Right lobe of liver (tissue), 6 donors: Measurements from ENCODE around the gene TRMT13. TPM values are rescaled to one million over a fixed set of nuclear protein-coding genes. Genes with fewer than 3 reads are reported as not detected.

Experiments used
- ATAC-seq, 4 donors: fragments of 200-7000 bp; cut with Tn5 transposase; one replicate each; pipeline ENCODE4 v1.9.1; 2020; ENCODE audit warnings: mild to moderate bottlenecking in 4 of 4, moderate library complexity in 4 of 4
- DNase-seq, 3 donors: peaks; one replicate each; pipeline ENCODE4 v3.0.0-alpha.2; 2020
- H3K27ac ChIP-seq, 3 donors: fragments of 200-600 bp; one replicate each; pipeline ENCODE4 v1.8.0; 2022
- H3K27me3 ChIP-seq, 2 donors: fragments of 200-600 bp; one replicate each; pipeline ENCODE4 v1.8.0; 2022
- H3K36me3 ChIP-seq, 4 donors: fragments of 200-600 bp; sonication (generic) in 1 of 4; one replicate each; pipeline versions ENCODE4 v1.5.1 to v1.8.0; 2017 to 2022; ENCODE audit warnings: control low read depth in 1 of 4
- H3K4me1 ChIP-seq, 4 donors: fragments of 200-600 bp; sonication (generic) in 1 of 4; one replicate each; pipeline versions ENCODE4 v1.5.1 to v1.8.0; 2017 to 2022; ENCODE audit warnings: control low read depth in 1 of 4
- H3K4me3 ChIP-seq, 3 donors: fragments of 200-600 bp; one replicate each; pipeline ENCODE4 v1.8.0; 2022
- H3K9me3 ChIP-seq, 4 donors: fragments of 200-600 bp; sonication (generic) in 1 of 4; one replicate each; pipeline versions ENCODE4 v1.5.1 to v1.8.0; 2017 to 2022; ENCODE audit warnings: control low read depth in 1 of 4
- POLR2A ChIP-seq: fragments of 450-650 bp; IDR thresholded peaks from one replicate; pipeline ENCODE4 v1.6.1; 2017; ENCODE audit warnings: antibody characterized with exemption, mild to moderate bottlenecking
- WGBS: methylation state at CpG from one replicate; pipeline ENCODE4 v1.1.6; 2018; ENCODE audit warnings: low coverage, low lambda C conversion rate; ENCODE audit not compliant: insufficient coverage; ENCODE audit errors: missing lambda C conversion rate; 5-methylcytosine and 5-hydroxymethylcytosine counted together
- intact Hi-C, 2 donors: fragments of 100-400 bp; cut with DNase I; formaldehyde crosslinking; loops; one replicate each; pipeline versions ENCODE4 v1.11.2 to v1.14.1; 2022
- total RNA-seq, 6 experiments: library from RNA; depleted of rRNA in 2 of 6; stranded (reverse); fragments of >200 nt in 2 of 6; fragmentation: NEBNext Ultra II Directional in 3 of 6; extraction: Animal tissue kit (Norgen Biotek cat#: 25700) in 3 of 6; gene quantifications; one replicate each; pipeline versions ENCODE4 v1.1.0 to v1.2.4, GENCODE V29; 2016 to 2023
- TF ChIP-seq, protein P1 (sequence below), 4 donors: fragments of 200-600 bp in 3 of 4; fragments of 450-650 bp in 1 of 4; IDR thresholded peaks; one replicate each; pipeline versions ENCODE4 v1.5.1 to v1.8.0; 2016 to 2022; ENCODE audit warnings: antibody characterized with exemption in 4 of 4, mild to moderate bottlenecking in 2 of 4
- donor health status: DM: no; HTN: yes; CAD: no.
- donor health status: DM: no; HTN: no; CAD: no.
- donor health status: DM: no; HTN: no; CAD: no.
- donor health status: DM: no; HTN: yes; CAD: no.
- donor health status: DM: no; HTN: yes; CAD: no.

TRMT13 gene
- total RNA-seq, 6 experiments from 2014 or later: 4.9 to 12.1 (median 6.9) TPM

DNA sequence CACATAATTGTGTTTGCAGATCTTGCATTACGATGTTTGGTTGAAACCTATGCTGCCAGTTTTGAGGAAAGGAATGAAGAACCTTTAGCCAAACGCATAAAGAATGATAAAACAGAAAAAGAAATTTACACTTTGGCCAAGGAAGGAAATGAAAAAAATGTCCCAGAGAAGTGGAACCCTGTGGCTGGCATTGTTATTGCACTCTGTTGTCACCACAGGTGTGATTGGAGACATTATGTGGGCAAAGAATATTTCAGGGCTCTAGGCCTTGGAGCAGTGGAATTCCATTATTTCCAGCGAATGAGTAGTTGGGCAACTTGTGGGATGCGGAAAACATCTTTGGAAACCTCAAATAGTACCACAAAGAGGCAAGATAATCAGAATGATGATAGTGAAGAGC, 14.9 kb downstream of the TRMT13 start:
- intact Hi-C loops: no loop called here
- Histone ChIP-seq H3K4me3 (no peak overlapping the region), H3K4me1 (no peaks in the 10 kb centered on the region), H3K9me3 (no peaks in the 10 kb centered on the region), H3K27ac (no peak overlapping the region), H3K27me3 (no peaks in the 10 kb centered on the region), H3K36me3 (peaks cover 0 to 64% (median 22%) of the 10 kb centered on the region in 4 donors)
- DNase-seq: no peak
- WGBS: 92% methylated on average over 4 of the region's 4 CpGs
- TF ChIP-seq, protein P1, sequence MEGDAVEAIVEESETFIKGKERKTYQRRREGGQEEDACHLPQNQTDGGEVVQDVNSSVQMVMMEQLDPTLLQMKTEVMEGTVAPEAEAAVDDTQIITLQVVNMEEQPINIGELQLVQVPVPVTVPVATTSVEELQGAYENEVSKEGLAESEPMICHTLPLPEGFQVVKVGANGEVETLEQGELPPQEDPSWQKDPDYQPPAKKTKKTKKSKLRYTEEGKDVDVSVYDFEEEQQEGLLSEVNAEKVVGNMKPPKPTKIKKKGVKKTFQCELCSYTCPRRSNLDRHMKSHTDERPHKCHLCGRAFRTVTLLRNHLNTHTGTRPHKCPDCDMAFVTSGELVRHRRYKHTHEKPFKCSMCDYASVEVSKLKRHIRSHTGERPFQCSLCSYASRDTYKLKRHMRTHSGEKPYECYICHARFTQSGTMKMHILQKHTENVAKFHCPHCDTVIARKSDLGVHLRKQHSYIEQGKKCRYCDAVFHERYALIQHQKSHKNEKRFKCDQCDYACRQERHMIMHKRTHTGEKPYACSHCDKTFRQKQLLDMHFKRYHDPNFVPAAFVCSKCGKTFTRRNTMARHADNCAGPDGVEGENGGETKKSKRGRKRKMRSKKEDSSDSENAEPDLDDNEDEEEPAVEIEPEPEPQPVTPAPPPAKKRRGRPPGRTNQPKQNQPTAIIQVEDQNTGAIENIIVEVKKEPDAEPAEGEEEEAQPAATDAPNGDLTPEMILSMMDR (IDR thresholded peaks at IDR 0.05): no peak
- no peak for TF ChIP-seq POLR2A
- ATAC-seq: no peak

DNA sequence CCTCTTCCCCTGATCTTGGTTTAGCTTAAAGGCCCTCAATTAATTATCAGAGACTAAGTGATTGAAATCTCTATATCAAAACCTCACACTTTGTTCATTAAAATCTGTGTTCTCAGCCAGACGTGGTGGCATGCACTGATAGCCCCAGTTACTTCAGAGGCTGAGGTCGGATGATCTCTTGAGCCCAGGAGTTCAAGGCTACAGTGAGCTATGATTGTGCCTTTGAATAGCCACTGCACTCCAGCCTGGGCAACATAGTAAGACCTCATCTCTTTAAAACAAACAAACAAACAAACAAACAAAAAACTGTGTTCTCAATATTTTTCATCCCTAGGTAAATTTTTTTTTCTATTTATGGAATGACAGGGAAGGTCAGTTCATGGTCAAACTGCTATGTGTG, 18.7 kb downstream of the TRMT13 start:
- ATAC-seq (no peak), DNase-seq (no peak)
- Histone ChIP-seq H3K4me1 (no peaks in the 10 kb centered on the region), H3K36me3 (peaks cover 0 to 31% (median 7%) of the 10 kb centered on the region in 4 donors), H3K4me3 (no peak overlapping the region), H3K27ac (no peak overlapping the region), H3K9me3 (no peaks in the 10 kb centered on the region), H3K27me3 (no peaks in the 10 kb centered on the region)
- TF ChIP-seq POLR2A: no peak
- TF ChIP-seq, protein P1 (IDR thresholded peaks at IDR 0.05): no peak
- intact Hi-C loops: no loop called here
- WGBS: 40% methylated on average over 2 of the region's 2 CpGs

DNA sequence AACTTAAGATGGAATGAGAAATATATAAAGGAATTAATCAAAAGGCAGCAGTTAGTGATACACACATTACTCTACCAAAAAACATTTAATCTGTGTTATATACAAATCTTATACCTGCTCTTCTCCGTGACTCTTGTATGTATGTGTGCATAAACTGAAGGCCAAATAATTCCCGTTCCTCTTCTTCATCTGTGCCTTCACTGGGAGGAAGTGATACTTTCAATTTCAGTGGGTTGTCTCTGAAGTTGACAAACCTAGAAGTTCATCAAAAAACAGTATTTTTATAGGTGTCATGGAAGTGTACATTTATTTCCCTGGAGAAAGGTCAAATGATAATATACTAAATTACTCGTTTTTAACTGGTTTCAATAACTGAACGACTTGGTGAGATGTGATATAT, 19.3 kb downstream of the TRMT13 start:
- ATAC-seq: no peak
- no peak overlapping the region for H3K27ac ChIP-seq
- DNase-seq: no peak
- intact Hi-C loops: no loop called here
- peaks cover 0 to 25% (median 6%) of the 10 kb centered on the region in 4 donors for H3K36me3 ChIP-seq
- H3K9me3 ChIP-seq: no peaks in the 10 kb centered on the region
- WGBS: 74% methylated on average over 4 of the region's 4 CpGs
- TF ChIP-seq, protein P1 (IDR thresholded peaks at IDR 0.05): no peak
- TF ChIP-seq POLR2A: no peak
- no peaks in the 10 kb centered on the region for H3K4me1 ChIP-seq
- no peak overlapping the region for H3K4me3 ChIP-seq
- H3K27me3 ChIP-seq: no peaks in the 10 kb centered on the region

DNA sequence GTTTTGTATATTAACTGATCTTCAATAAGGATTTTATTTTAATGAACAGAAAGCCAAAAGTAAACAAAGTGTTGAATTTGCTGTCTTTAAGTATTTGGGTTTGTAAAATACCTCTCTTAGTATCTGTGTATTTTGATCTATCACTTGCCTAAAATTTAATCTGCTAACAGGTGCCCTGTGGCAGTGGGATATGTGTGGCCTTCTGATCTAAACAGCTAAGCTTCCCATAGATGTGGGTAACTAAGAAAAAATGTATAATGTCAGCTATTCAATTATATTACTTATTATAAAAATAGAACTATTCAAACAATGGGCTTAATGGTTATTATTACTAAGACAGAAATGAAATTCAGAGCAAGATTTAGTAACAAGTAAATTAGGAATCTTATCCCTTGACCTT, 29.9 kb downstream of the TRMT13 start:
- no peaks in the 10 kb centered on the region for H3K4me1 ChIP-seq
- no peaks in the 10 kb centered on the region for H3K36me3 ChIP-seq
- intact Hi-C loops: no loop called here
- H3K9me3 ChIP-seq: no peaks in the 10 kb centered on the region
- ATAC-seq: no peak
- no peak for DNase-seq
- no peak overlapping the region for H3K4me3 ChIP-seq
- no peaks in the 10 kb centered on the region for H3K27me3 ChIP-seq
- H3K27ac ChIP-seq: no peak overlapping the region
- TF ChIP-seq, protein P1 (IDR thresholded peaks at IDR 0.05): no peak
- TF ChIP-seq POLR2A: no peak

DNA sequence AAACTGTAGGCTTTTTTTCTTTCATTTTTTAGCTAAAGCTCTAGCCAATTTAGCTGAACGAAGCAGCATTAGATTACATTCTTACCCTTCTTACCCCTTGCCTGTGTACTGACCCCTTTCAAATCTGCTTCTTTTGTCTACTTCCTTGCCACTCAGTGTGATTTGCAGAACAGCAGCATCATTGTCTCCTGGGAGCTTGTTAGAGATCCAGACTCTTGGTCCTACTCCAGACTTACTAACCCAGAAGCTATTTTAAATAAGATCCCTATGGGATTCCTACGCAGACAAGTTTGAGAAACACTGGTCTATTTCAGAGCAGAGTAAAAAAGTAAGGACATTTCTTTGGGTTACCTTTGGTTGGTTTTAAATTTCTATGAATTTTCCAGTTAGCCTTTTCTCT, 31.3 kb downstream of the TRMT13 start:
- intact Hi-C loops: no loop called here
- H3K4me1 ChIP-seq: no peaks in the 10 kb centered on the region
- H3K27me3 ChIP-seq: no peaks in the 10 kb centered on the region
- no peaks in the 10 kb centered on the region for H3K36me3 ChIP-seq
- no peaks in the 10 kb centered on the region for H3K9me3 ChIP-seq
- no peak for TF ChIP-seq POLR2A
- TF ChIP-seq, protein P1 (IDR thresholded peaks at IDR 0.05): no peak
- no peak overlapping the region for H3K4me3 ChIP-seq
- ATAC-seq (no peak), DNase-seq (no peak)
- H3K27ac ChIP-seq: no peak overlapping the region
- 62% methylated on average over 2 of the region's 2 CpGs for WGBS
